Activated naive CD4-positive, alpha-beta T cell treated with anti-CD3 and anti-CD28 coated beads, Interleukin-2, amount 50 U/mL, for 72 hours (primary cell): ENCODE results near the gene CGB7. TPM values are rescaled to one million over a fixed set of nuclear protein-coding genes. Genes with fewer than 3 reads are reported as not detected.
"Not testable (repeated sequence)": the region's sequence is repeated elsewhere in the genome, so short reads cannot be mapped to it uniquely, and the experiment has no call there.

ENCODE experiments used
- ATAC-seq, 2 donors: fragments of 150-1000 bp; cut with Tn5 transposase; 2 replicates each; pipeline ENCODE4 v1.10.0; 2021; ENCODE audit warnings: mild to moderate bottlenecking in 2 of 2, moderate library complexity in 2 of 2
- DNase-seq, 2 donors: peaks; one replicate each; pipeline ENCODE4 v3.0.0; 2021 to 2022; ENCODE audit warnings: low spot score in 2 of 2
- H3K27ac Mint-ChIP-seq, 2 donors: one replicate each; pipeline ENCODE4 v1.8.0; 2022; ENCODE audit warnings: mild to moderate bottlenecking in 2 of 2, mixed read lengths in 2 of 2
- H3K36me3 Mint-ChIP-seq, 2 donors: one replicate each; pipeline ENCODE4 v1.8.0; 2022; ENCODE audit warnings: mixed read lengths in 2 of 2
- H3K9me3 Mint-ChIP-seq, 2 donors: one replicate each; pipeline ENCODE4 v1.8.0; 2022; ENCODE audit warnings: mixed read lengths in 2 of 2
- total RNA-seq, 2 donors: library from RNA; stranded (reverse); gene quantifications; one replicate each; pipeline ENCODE4 v1.2.3, GENCODE V29; 2022

Gene CGB7
- total RNA-seq, 2 donors from 2014 or later = not detected

DNA sequence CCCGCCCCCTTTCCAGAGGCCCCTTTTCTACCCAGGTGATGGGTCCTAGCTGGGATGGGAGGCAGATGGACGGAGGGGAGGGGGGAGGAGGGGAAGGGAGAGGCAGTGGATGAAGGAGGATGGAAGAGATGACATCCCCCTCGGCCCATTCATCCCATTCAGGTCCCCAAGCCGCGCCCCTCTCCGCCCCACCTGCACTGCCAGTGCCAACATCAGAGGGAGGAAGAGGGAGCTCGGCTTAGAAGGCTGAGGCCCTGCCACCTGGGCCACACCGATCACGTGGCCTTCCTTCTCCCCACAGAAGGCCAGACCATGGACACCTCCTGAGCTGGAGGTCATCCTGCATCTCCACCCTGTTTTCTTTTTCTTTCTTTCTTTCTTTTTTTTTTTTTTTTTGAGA is 28.9 kb downstream of the CGB7 start:
- not testable (repeated sequence) for DNase-seq, H3K9me3 Mint-ChIP-seq, H3K36me3 Mint-ChIP-seq, H3K27ac Mint-ChIP-seq, ATAC-seq

DNA sequence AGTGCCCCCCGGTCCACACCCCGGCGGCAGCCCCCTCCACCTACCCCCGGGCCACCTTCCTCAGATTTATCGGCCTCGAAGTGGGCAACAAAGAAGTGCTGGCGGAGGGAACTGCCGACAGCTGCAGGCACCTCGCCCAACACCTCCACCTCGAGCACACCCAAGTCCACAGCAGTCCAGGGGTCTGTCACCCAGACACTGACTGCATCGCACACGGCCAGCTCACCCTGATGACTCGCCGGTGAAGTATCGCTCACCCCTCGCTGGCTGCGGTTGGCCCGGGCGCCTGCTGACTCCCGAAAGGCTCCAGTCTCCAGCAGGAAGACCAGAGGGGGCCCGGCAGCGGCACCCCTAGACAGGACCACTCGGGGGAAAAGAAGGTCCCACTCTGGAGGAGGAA is 31.9 kb downstream of the CGB7 start:
- not testable (repeated sequence) for H3K9me3 Mint-ChIP-seq, ATAC-seq, H3K36me3 Mint-ChIP-seq

DNA sequence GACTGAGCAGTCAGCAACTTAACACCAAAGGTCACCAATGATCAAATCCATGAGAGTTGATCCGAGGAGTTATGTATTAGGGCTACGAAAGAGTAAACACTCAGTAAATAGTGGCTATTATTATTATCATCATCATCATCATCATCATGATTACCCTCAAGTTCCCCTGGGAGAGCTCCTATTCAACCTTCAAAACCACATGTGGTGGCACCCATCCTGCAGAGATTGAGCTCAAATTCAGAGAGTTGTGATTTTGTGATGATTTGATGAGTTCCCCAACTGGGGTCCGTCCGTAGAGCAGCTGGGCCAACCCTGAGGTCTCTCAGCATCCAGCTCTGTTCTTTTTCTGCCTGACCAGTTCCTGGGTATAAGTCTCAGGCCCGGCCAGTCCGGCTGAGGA is 32.5 kb downstream of the CGB7 start:
- H3K27ac Mint-ChIP-seq, H3K9me3 Mint-ChIP-seq, ATAC-seq, H3K36me3 Mint-ChIP-seq, DNase-seq: not testable (repeated sequence)

More for the DNA sequence above, 31.9 kb downstream of the CGB7 start:
- not testable (repeated sequence) for DNase-seq, H3K27ac Mint-ChIP-seq

DNA sequence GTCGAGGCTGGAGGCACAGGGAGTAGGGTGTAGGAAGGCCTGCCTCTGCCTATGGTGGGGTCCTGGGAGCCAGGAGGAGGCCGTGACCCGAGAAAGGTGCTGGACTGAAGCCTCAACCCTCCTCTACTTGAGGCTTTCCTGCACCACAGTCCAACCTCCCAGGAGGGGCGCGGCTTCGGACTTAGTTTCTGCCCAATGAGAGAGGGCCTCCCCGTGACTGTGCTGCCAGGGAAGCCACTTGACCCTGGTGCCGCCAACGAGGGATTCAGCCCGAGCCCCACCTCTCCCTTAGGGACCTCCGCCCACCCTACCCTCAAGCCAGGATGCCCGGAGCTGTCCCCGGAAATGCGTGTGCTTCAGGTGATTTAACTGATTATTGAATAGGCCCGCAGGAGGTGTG is 33.3 kb downstream of the CGB7 start, which contains the start of gene CGB3:
Gene CGB3 (minus strand): TSS at position 101 of the 400 bp plus-strand sequence. CDS start 362 bp downstream, outside the sequence.
- H3K9me3 Mint-ChIP-seq, H3K27ac Mint-ChIP-seq, ATAC-seq, DNase-seq, H3K36me3 Mint-ChIP-seq: not testable (repeated sequence)

DNA sequence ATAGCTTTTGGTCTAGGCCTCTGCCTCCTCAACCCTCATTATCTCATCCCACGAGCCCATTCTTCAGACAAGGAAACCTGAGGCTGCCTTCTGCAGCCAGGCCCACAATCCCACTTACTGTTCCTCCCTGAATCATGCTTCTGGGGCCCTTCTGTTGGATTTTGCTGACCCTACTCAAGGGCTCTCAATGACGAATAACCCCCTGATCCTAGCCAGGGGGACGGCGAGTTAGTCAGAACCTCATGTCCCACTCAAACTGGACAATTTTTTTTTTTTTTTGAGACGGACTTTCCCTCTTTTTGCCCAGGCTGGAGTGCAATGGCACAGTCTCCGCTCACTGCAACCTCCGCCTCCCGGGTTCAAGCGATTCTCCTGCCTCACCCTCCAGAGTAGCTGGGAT is 35.4 kb downstream of the CGB7 start:
- Mint-ChIP-seq H3K9me3 (no peaks in the 10 kb centered on the region), H3K27ac (peak overlapping the region in 1 of 2 donors; percentile 44), H3K36me3 (no peaks in the 10 kb centered on the region)
- ATAC-seq = no peak
- no peak for DNase-seq

DNA sequence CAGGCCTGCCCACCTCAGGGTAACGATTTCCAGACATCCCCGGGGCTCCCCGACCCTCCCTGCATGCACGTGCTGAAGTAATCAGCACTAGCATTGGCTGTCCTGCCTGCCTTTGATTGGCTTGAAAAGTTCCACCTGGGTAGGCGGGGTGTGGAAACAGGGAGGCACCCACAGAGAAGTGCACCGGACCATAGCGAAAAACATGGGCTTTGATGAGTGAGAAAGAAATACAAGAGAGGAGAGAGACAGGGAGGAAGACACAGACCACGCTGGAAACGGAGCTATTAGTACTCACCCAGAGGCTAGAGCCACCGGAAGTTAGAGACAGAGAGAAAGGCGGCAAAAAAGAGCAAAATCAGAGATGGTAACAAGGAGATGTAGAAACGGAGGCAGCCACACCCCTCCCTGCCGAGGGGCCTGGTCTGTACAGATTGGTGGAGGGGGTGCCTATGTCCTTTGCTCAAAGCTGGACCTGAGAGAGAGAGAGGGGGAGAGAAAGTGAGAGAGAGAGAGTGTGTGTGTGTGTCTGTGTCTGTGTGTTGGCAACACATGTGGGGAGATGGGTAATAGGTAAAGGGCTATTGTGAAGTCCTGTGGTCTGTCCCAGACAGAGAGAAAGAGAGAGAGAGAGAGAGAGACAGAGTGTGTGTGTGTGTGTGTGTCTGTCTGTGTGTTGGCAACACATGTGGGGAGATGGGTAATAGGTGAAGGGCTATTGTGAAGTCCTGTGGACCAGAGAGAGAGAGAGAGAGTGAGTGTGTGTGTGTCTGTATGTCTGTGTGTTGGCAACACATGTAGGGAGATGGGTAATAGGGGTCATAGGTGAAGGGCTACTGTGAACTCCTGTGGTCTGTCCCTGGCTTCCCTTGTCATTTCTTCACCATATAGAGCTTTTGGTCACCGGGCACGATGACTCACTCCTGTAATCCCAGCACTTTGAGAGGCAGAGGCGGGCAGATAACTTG is 36.3 kb downstream of the CGB7 start:
- H3K36me3 Mint-ChIP-seq = no peaks in the 10 kb centered on the region
- H3K27ac Mint-ChIP-seq = peak overlapping the region in 1 of 2 donors; percentile 3
- H3K9me3 Mint-ChIP-seq = no peaks in the 10 kb centered on the region
- ATAC-seq (peak; percentile 4 to 55), DNase-seq (no peak)

DNA sequence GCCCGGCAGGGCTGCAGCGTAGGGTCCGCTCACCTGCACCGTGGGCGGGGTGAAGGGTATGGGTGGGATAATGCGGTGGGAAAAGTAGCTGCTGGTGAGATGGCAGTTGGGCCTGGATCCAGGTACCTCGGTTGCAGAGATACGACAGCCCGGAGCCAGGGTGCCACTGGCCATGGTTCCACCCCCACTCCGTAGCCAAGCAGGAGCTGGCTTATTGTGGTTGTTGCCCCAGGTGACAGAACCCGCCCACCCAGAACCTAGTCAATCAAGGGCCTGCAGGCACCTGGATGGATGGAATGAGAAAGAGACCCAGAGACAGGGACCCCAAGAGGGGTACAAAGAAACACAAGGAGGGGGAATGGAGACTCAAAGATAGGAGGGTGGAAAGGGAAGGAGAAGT is 37.2 kb downstream of the CGB7 start:
- ATAC-seq (no peak), DNase-seq (no peak)
- H3K36me3 Mint-ChIP-seq = no peaks in the 10 kb centered on the region
- H3K9me3 Mint-ChIP-seq = no peaks in the 10 kb centered on the region
- H3K27ac Mint-ChIP-seq = peak overlapping the region in 1 of 2 donors; percentile 3

DNA sequence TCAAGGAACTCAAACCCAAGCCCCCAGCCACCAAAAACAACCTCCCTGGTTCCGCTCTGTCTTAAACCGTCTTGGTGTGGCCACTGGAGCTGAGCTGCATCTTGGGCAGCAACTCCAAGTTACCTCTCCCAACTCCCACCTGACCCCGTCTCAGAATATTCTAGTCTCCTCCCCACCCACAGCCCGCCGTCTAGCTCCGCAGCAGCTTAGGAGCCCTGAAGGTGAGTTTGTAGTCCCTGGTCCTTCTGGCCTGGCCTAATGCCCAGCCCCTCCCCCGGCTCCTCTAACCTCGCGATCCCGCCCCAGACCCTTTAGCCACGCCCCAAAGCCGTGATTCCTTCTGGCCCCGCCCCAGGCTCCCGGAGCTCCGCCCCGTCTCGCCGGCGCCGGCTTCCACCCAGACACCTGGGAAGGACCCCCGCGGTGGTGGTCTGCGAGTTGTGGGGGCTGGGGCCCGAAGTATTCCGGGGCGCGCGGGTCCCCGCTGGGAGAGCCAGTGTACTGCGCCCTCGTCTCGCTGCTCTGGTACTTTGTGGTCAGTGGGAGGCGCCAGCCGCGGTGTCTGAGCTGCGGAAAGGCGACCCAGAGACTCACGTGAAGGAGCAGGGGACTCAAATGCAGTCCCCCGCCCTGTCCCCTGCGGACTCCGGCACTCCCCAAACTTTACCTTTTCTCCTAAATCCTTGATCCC is 38.2 kb downstream of the CGB7 start:
- H3K27ac Mint-ChIP-seq = peak overlapping the region in 1 of 2 donors; percentile 85
- DNase-seq = peak in 1 of 2 donors; percentile 69
- H3K9me3 Mint-ChIP-seq = no peaks in the 10 kb centered on the region
- ATAC-seq = peak; percentile 33 to 60
- H3K36me3 Mint-ChIP-seq = no peaks in the 10 kb centered on the region

DNA sequence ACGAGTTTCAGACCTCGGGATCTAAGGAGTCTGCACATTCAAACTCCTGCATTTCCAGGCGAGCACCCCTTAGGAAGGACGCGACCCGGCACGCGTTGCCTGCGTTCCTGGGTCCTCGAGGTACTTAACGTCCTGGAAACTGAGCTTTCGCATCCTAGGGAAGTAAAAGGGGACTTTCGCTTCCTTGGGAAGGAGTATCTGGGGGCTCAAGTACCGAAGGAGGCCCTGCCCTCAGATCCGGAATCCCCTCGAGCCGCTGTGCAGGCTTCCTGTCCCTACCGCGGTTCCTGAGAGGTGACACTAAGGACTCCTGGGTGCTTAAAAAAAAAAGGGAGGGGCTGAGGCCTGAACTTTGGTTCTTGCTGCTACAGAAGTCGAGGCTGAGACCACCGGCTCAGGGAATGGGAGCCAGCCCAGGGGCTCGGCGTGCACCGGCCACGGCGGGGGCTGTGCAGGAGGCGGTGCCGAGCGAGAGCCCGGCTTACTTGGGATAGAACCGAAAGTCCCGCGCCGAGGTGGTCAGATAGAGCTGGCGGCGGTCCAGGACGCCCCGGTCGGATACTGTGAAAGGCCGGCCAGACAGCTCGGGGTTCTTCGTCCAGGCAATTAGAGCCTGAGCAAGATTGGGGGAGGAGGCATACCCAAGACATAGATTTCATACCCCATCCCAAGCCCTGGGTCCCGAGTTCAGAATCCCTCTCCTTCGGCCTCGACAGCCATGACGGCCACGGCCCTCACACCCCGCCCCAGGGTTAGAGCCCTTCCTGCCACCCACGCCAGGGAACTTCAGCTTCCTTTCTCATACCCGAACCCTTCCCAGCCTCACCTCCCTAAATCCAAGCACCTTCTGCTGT is 38.9 kb downstream of the CGB7 start:
- not testable (repeated sequence) for H3K36me3 Mint-ChIP-seq, DNase-seq, H3K9me3 Mint-ChIP-seq
- peak overlapping the region in 1 of 2 donors; percentile 85 for H3K27ac Mint-ChIP-seq
- peak in 1 of 2 donors; percentile 22 for ATAC-seq

DNA sequence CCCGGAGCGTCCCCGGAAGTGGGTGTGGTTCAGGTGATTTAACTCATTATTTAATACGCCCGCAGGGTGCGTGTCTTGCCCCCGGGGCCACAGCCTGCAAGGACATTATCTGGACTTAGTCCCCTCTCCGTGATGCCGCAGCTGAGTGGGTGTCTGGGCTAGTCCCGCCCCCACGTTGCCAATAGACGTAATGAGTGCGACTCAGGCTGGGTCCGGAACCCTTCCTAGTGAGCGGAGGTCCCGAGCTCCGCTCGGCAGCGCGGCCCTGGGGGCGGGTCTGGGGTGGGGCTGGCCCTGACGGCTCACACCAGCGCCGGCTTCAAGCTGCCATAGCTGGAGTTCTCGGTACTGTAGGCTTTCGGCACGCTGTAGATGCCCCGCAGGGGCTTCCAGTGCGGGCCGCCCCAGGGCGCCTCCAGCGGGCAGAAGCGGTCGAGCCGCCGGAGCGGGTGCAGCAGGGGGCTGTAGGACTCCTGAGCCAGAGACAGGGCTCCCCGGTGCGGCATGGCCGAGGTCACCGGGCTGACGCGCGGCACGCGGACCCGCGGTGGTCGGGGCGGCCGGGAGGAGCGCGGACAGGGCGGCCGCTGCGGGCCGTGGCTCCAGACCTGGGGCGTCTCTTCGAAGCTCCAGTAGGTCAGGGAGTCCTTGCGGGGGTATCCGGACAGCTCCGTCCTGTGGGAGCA is 39.7 kb downstream of the CGB7 start:
- Mint-ChIP-seq H3K36me3 (no peaks in the 10 kb centered on the region), H3K9me3 (no peaks in the 10 kb centered on the region), H3K27ac (no peak overlapping the region)
- peak; percentile 41 to 75 for ATAC-seq
- DNase-seq = peak; percentile 64 to 71

DNA sequence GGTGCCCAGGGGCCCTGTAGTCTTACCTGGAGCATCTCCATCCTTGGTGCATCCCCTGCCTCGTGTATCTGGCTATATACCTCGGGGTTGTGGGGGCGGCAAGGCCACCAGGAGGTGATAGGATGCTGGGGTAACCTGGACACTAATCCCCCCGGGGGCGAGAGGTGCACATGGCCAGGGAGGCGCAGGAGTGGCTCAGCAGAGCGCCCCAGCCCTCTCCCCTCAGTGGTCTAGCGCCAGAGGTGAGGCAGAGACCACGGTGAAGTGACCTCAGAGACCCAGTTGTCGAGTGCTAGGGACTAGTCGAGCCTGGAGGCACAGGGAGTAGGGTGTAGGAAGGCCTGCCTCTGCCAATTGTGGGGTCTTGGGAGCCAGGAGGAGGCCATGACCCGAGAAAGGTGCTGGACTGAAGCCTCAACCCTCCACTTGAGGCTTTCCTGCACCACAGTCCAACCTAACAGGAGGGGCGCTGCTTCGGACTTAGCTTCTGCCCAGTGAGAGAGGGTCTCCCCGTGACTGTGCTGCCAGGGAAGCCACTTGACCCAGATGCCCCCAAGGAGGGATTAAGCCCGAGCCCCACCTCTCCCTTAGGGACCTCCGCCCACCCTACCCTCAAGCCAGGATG is 40.4 kb downstream of the CGB7 start, which contains the start of gene LHB:
Gene LHB (minus strand): TSS at position 51 of the 625 bp plus-strand sequence. CDS start 10 bp downstream, at position 41.
- H3K36me3 Mint-ChIP-seq = no peaks in the 10 kb centered on the region
- no peaks in the 10 kb centered on the region for H3K9me3 Mint-ChIP-seq
- ATAC-seq (no peak), DNase-seq (no peak)
- H3K27ac Mint-ChIP-seq = no peak within 1 kb of the TSS

DNA sequence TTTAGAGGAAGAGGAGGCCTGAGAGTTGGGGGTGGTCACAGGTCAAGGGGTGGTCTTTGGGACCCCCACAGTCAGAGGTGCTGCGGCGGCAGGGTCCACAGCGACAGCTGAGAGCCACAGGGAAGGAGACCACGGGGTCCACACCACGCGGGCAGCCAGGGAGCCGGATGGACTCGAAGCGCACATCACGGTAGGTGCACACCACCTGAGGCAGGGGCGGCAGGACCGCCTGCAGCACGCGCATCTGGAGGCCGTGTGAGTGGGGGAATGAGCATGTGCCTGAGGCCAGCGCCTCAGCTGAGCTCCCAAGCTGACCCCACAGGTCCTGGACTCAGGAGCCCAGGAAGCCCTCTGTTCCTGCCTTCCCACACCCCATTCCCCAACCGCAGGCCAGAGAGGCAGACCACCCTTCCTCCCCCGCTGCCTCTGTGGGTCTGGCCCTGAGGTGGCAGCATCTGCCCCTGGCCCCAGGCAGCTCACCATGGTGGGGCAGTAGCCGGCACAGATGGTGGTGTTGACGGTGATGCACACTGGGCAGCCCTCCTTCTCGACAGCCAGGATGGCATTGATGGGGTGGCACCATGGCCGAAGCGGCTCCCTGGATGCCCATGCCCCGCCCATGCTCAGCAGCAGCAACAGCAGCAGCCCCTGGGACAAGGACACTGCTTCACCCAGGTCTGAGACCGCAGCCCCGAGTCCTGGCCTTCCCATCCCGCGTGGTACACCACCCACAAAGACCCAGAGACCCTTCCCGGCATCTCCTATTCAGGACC is 41.3 kb downstream of the CGB7 start:
- H3K36me3 Mint-ChIP-seq = no peaks in the 10 kb centered on the region
- ATAC-seq (no peak), DNase-seq (no peak)
- H3K27ac Mint-ChIP-seq = no peak overlapping the region
- no peaks in the 10 kb centered on the region for H3K9me3 Mint-ChIP-seq

DNA sequence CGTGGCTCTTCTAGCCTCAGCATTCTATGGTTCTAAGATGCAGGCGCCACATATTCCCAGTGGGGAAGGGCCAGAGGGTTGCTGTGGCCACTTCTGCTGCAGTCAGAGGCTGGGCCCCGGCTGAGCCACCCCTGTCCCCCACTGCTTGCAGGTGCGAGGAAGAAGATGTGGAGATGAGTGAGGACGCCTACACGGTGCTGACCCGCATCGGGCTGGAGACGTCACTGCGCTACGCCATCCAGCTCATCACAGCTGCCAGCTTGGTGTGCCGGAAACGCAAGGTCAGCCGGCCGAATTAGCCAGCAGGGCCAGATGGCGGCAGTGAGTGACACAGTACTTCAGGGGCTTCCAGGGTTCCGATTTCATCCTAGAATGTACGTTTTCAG is 42.7 kb downstream of the CGB7 start:
- DNase-seq = no peak
- H3K9me3 Mint-ChIP-seq = no peaks in the 10 kb centered on the region
- no peak overlapping the region for H3K27ac Mint-ChIP-seq
- H3K36me3 Mint-ChIP-seq = no peaks in the 10 kb centered on the region
- no peak for ATAC-seq

DNA sequence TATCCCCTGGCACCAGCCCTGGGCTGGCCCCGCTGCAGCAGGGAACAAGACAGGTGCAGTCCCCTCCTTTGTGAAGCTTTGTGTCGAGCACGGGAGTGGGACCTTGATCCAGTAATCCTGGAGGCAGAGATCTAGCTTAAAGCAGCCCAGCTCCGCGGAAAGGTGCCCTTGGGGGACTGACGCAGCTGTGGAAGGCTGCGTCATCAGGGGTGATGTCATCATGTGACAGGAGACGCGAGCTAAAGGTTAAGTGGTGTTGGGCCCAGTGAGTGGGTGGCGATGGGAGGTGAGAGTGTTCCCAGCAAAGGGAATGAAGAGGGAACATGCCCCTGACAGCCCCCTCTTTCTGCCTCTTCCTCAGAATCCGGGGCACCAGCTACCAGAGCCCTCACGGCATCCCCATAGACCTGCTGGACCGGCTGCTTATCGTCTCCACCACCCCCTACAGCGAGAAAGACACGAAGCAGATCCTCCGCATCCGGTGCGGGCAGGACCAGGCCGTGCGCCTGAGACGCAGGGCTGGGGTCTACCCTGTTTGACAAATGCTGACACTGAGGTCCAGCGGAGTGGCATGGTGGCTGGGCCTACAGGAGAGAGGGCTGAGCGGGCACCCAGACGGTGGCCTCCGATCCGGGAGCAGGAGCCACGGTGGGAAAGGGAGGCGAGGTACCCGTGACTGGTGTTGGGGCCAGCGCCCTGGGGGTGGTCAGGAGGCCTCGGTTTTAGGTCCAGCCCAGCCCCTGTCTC is 43.3 kb downstream of the CGB7 start:
- ATAC-seq = no peak
- Mint-ChIP-seq H3K27ac (peak overlapping the region in 1 of 2 donors; percentile 32), H3K9me3 (no peaks in the 10 kb centered on the region), H3K36me3 (no peaks in the 10 kb centered on the region)
- DNase-seq = no peak
